GM12875 (cell line): ENCODE data around the gene NACC2.

Experiments used
- H3K4me3 ChIP-seq: one replicate; pipeline ENCODE4 v1.5.1; 2011; ENCODE audit warnings: low read depth, low read length, control low read depth
- TF ChIP-seq, protein P1 (sequence below): IDR thresholded peaks from 2 replicates; pipeline ENCODE4 v1.5.1; 2011; ENCODE audit warnings: low read depth, mild to moderate bottlenecking, control low read depth, inconsistent platforms, low read length, moderate library complexity, borderline replicate concordance; ENCODE audit not compliant: insufficient read depth

NACC2 gene

DNA sequence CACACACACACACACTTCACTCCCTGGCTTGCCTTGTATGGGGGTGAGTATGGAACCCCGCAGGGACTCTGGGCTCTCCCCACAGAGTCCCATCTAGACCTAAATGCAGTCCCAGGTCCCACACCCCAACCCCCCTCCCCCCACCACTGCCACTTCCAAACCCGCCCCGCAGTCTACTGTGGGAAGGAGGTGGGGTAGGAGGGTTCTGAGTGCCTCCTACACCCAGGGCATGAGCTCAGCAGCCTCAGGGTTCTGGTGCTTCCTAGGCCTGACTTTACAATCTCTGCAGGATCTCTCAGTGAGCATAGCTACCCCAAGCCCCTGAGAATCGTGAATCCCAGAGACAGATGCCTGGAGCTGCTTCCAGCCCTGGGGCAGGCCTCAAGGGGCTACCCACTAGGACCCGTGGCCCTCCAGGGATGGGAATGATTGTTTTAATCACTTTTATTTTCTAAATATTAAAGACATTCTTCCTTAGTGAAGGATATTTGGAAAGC, 1.5 kb upstream of the NACC2 start:
- H3K4me3 ChIP-seq: no peak overlapping the region
- TF ChIP-seq, protein P1, sequence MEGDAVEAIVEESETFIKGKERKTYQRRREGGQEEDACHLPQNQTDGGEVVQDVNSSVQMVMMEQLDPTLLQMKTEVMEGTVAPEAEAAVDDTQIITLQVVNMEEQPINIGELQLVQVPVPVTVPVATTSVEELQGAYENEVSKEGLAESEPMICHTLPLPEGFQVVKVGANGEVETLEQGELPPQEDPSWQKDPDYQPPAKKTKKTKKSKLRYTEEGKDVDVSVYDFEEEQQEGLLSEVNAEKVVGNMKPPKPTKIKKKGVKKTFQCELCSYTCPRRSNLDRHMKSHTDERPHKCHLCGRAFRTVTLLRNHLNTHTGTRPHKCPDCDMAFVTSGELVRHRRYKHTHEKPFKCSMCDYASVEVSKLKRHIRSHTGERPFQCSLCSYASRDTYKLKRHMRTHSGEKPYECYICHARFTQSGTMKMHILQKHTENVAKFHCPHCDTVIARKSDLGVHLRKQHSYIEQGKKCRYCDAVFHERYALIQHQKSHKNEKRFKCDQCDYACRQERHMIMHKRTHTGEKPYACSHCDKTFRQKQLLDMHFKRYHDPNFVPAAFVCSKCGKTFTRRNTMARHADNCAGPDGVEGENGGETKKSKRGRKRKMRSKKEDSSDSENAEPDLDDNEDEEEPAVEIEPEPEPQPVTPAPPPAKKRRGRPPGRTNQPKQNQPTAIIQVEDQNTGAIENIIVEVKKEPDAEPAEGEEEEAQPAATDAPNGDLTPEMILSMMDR: no peak

DNA sequence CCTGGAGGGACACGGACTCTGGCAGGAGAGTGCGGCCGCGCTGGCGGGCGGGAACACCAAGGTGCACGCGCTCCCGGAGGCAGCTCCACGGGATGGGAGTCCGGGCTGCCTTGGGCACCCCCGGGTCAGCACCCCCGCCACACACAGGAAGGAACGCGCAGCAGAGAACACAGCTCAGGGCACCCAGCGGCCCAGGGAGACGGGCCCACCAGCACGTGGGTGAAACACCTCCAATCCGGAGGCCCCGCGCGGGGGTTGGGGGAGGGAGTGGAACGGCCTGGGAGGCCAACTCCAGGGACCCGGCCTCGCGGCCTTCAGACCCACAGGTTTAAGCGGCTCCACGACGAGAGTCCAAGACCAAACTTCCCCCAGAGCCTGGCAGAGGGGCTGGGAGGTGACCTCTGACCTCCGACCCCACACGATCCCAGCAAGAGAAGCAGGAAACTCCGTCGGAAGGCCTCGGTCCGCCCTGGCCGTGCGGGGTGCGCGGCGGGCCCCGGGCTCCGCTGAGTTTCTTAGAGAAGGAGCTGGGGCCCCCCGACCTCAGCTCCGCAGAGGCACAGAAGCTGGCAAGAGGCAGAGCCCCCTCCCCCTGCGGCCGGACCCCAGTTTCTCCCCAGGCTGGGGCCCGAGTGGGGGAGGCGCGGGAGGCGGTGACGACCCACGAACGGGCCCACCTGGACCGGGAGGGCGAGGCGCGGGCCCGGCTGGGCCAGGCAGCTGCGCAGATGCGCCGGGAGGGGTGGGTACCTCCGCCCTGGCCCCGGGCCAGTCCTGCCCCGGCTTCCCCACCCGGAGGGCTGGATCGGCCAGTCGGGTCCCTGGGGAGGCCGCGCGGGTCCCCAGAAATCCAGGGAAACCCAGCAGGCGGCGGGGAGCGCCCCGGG, 851 bp downstream of the NACC2 start:
- TF ChIP-seq, protein P1: no peak
- no peak overlapping the region for H3K4me3 ChIP-seq

DNA sequence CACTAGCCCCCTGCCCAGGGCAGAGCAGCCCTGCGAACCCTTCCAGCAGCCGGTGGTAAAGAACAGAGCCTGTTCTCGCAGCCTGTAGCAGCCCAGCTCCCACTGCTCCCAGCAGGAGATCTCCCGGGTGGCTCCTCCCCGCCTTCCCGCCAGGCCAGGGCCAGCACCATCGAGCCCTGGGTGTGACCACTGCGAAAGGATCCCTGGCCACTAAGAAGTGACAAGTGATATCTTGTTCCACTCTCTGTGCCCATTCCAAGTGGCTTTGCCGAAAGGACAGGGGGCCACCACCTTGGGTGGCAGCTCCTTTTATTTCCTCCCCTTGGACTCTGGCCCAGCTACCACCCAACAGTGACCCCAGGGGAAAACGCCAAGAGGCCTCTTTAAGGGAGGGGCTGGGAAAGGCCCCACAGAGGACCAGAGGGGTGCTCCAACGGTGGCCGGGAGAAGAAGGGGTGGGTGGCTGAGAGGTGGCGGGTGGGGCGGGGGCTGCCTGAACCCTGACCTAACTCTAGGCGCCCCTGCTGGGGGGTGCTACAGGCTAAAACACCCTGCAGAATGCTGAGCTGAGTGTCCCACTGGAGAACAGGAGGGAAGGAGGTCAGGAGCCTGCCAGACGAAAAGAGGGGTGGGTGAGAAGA, 1.6 kb downstream of the NACC2 start:
- H3K4me3 ChIP-seq: no peak overlapping the region
- TF ChIP-seq, protein P1: no peak

DNA sequence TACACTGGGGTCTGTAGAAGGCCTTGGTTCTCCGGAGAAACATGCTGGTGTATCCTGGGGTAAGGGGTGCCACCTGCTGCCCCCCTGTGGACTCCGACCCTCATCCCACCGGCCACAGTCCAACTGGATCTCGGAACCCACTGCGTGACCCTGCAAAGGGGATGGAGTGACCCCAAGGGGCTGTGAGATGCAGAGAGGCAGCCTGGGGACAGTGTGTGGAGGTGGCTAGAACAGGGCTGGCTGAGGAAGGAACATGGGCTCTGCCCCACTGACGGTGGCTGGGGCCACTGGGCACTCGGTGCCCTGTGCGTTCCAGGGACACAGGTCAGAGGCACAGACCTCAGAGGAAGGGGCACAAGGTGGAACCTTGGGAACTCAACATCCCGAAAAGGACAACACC, 2.3 kb downstream of the NACC2 start:
- no peak overlapping the region for H3K4me3 ChIP-seq
- TF ChIP-seq, protein P1: no peak

DNA sequence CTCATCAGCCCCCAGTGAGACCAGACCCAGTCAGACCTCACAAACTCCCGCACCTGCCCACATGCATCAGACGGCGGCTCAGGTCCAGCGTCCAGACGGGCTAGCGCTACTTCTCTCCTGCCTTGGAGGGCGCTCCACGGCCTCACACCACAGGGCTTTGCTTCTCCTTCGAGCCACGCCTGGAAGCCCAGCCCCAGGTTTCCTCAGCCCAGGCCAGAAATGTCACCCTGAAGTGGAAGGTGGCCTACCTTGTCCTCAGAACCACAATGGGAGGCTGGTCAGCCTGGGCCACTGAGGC, 2.8 kb downstream of the NACC2 start:
- H3K4me3 ChIP-seq: no peak overlapping the region
- TF ChIP-seq, protein P1: no peak

DNA sequence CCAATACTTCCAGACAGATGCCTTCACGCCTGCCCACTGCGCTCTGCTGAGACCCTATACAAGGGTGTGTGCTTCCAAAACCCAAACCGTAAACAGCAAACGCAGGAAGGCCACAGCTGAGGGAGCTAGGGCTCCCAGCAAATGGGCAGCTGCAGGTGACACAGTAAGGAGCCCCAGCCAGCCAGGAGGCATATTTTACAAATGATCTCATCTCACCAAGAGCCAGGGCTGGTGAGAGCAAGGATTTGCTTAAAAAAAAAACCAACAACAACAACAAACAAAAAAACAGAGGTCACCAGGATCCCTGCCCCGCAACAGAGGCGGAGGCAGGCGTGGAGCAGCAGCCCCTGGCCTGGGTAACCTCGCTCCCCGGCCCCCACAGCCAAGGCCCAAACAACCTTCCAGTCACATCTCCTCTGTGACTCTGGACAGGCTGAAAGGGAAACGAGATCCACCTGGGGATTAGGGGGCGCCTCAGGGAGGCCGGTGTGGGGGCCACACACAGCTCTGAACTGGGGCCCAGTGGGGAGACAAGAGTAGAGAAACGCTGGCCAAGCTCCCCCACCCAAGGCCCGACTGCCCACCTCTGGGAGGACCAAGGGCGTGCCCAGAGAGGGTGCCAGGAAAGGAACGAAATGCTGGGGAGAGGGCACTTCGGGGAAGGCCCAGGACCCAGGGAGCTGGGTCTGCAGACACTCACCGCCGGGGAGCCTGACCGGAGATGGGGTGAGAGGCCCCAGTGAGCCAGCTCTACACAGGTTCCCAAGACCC, 3.3 kb downstream of the NACC2 start:
- TF ChIP-seq, protein P1: no peak
- H3K4me3 ChIP-seq: no peak overlapping the region
